GM18870 (cell line): ENCODE measurements around the gene RASGEF1B.

Source experiments
- ATAC-seq: cut with Tn5 transposase; IDR thresholded peaks from one replicate; pipeline ENCODE4 v1.9.1; 2021; ENCODE audit warnings: moderate library complexity; ENCODE audit not compliant: unreplicated experiment

RASGEF1B gene

GRCh38 chr4:81471588-81472280, at the start of gene RASGEF1B:
TSS of gene RASGEF1B (minus strand) at chr4:81471907. CDS start at chr4:81459508, 12,399 bp downstream.
- ATAC-seq, result peak; percentile 81

- ATAC-seq, result no peak
Measured at GRCh38 chr4:81519856-81520255, 48.1 kb upstream of the RASGEF1B start.

- no peak for ATAC-seq
Measured at GRCh38 chr4:81519427-81519773, 47.7 kb upstream of the RASGEF1B start.

- no peak for ATAC-seq
Measured at GRCh38 chr4:81518762-81519426, 47.2 kb upstream of the RASGEF1B start.

GRCh38 chr4:81516241-81516640, 44.5 kb upstream of the RASGEF1B start:
- no peak for ATAC-seq

GRCh38 chr4:81512757-81513501, 41.2 kb upstream of the RASGEF1B start:
- ATAC-seq, result no peak

- ATAC-seq, result no peak
Measured at GRCh38 chr4:81512001-81512756, 40.5 kb upstream of the RASGEF1B start.

GRCh38 chr4:81510643-81511178, 39.0 kb upstream of the RASGEF1B start:
- ATAC-seq, result no peak

GRCh38 chr4:81509822-81510221, 38.1 kb upstream of the RASGEF1B start:
- ATAC-seq, result no peak

- no peak for ATAC-seq
Measured at GRCh38 chr4:81509191-81509590, 37.5 kb upstream of the RASGEF1B start.

- ATAC-seq, result no peak
Measured at GRCh38 chr4:81508411-81509185, 36.9 kb upstream of the RASGEF1B start.

- no peak for ATAC-seq
Measured at GRCh38 chr4:81507530-81507929, 35.8 kb upstream of the RASGEF1B start.

- ATAC-seq, result peak; percentile 74
Measured at GRCh38 chr4:81506731-81507130, 35.0 kb upstream of the RASGEF1B start.

GRCh38 chr4:81505726-81506125, 34.0 kb upstream of the RASGEF1B start:
- ATAC-seq, result no peak

- peak; percentile 40 for ATAC-seq
Measured at GRCh38 chr4:81505004-81505598, 33.4 kb upstream of the RASGEF1B start.

GRCh38 chr4:81504112-81505003, 32.7 kb upstream of the RASGEF1B start:
- ATAC-seq, result no peak

GRCh38 chr4:81503586-81503985, 31.9 kb upstream of the RASGEF1B start:
- ATAC-seq, result no peak

GRCh38 chr4:81502564-81502963, 30.9 kb upstream of the RASGEF1B start:
- ATAC-seq, result no peak

GRCh38 chr4:81499840-81500239, 28.1 kb upstream of the RASGEF1B start:
- ATAC-seq, result no peak
